22Rv1 (cell line): ENCODE measurements around the gene ADAMTS17.

Experiments used
- ZFX ChIP-seq: fragments of 450-650 bp; IDR thresholded peaks from 2 replicates; pipeline ENCODE4 v1.6.1; 2017; ENCODE audit warnings: antibody characterized with exemption, borderline replicate concordance
- TF ChIP-seq, protein P1 (sequence below): fragments of 450-650 bp; IDR thresholded peaks from 2 replicates; pipeline ENCODE4 v1.5.1; 2017; ENCODE audit warnings: mild to moderate bottlenecking

DNA sequence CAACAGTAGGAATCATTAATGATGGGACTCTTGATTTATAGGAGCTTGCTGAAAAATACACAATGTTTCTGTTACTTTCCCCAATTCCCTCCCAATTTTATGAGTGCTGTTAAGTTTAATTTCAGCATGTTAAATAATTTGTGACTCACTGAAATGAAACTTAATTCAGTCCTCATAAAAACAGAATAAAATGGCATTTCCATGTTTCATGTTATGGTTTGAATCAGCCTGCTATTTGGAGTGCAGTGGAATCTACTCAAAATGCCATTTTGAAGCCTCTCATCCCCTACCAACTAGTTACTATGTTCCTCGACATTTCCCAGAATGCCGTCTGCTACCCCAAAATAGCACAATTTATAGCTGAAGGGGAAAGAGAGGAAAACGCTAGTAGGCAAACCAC lies 237.5 kb downstream of the ADAMTS17 start:
- TF ChIP-seq, protein P1, sequence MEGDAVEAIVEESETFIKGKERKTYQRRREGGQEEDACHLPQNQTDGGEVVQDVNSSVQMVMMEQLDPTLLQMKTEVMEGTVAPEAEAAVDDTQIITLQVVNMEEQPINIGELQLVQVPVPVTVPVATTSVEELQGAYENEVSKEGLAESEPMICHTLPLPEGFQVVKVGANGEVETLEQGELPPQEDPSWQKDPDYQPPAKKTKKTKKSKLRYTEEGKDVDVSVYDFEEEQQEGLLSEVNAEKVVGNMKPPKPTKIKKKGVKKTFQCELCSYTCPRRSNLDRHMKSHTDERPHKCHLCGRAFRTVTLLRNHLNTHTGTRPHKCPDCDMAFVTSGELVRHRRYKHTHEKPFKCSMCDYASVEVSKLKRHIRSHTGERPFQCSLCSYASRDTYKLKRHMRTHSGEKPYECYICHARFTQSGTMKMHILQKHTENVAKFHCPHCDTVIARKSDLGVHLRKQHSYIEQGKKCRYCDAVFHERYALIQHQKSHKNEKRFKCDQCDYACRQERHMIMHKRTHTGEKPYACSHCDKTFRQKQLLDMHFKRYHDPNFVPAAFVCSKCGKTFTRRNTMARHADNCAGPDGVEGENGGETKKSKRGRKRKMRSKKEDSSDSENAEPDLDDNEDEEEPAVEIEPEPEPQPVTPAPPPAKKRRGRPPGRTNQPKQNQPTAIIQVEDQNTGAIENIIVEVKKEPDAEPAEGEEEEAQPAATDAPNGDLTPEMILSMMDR = no peak
- TF ChIP-seq ZFX = no peak
